HG02973 (cell line): ENCODE measurements around the gene TMEM233.

ENCODE experiments used
- ATAC-seq: cut with Tn5 transposase; IDR thresholded peaks from one replicate; pipeline ENCODE4 v1.9.1; 2021; ENCODE audit warnings: moderate library complexity; ENCODE audit not compliant: unreplicated experiment

TMEM233 gene

GRCh38 chr12:119679081-119679480 is 85.5 kb downstream of the TMEM233 start:
- ATAC-seq: no peak

- ATAC-seq: no peak
Measured at GRCh38 chr12:119679490-119679889, 85.9 kb downstream of the TMEM233 start.

GRCh38 chr12:119681111-119681510 is 87.5 kb downstream of the TMEM233 start:
- no peak for ATAC-seq

- ATAC-seq: peak; percentile 49
Measured at GRCh38 chr12:119681728-119682638, 88.4 kb downstream of the TMEM233 start.

GRCh38 chr12:119682639-119683252 is 89.2 kb downstream of the TMEM233 start:
- no peak for ATAC-seq

GRCh38 chr12:119683413-119683812 is 89.8 kb downstream of the TMEM233 start:
- no peak for ATAC-seq

GRCh38 chr12:119683816-119684215 is 90.2 kb downstream of the TMEM233 start:
- ATAC-seq: no peak

- no peak for ATAC-seq
Measured at GRCh38 chr12:119684711-119685369, 91.3 kb downstream of the TMEM233 start.

- ATAC-seq: no peak
Measured at GRCh38 chr12:119685375-119685774, 91.8 kb downstream of the TMEM233 start.

GRCh38 chr12:119686355-119686754 is 92.8 kb downstream of the TMEM233 start:
- ATAC-seq: no peak

GRCh38 chr12:119686776-119687175 is 93.2 kb downstream of the TMEM233 start:
- no peak for ATAC-seq

GRCh38 chr12:119687406-119687805 is 93.8 kb downstream of the TMEM233 start:
- ATAC-seq: no peak

- ATAC-seq: no peak
Measured at GRCh38 chr12:119687879-119688278, 94.3 kb downstream of the TMEM233 start.

GRCh38 chr12:119689935-119690500 is 96.4 kb downstream of the TMEM233 start:
- ATAC-seq: no peak

- ATAC-seq: no peak
Measured at GRCh38 chr12:119691202-119691810, 97.7 kb downstream of the TMEM233 start.

- ATAC-seq: no peak
Measured at GRCh38 chr12:119692410-119692809, 98.8 kb downstream of the TMEM233 start.
